Lower lobe of right lung (tissue), 2 donors: Measurements from ENCODE around the gene EPHB3. TPM values are rescaled to one million over a fixed set of nuclear protein-coding genes. Genes with fewer than 3 reads are reported as not detected.

Experiments
- ATAC-seq, 2 donors: fragments of 200-7000 bp; cut with Tn5 transposase; one replicate each; pipeline ENCODE4 v1.9.1; 2020 to 2022; ENCODE audit warnings: mild to moderate bottlenecking in 2 of 2, moderate library complexity in 2 of 2
- DNase-seq: peaks from one replicate; pipeline ENCODE4 v3.0.0-alpha.2; 2020
- H3K27ac ChIP-seq: fragments of 200-600 bp; one replicate; pipeline ENCODE4 v1.8.0; 2022
- H3K27me3 ChIP-seq: fragments of 200-600 bp; one replicate; pipeline ENCODE4 v1.8.0; 2022; ENCODE audit warnings: low read depth
- H3K36me3 ChIP-seq: fragments of 200-600 bp; one replicate; pipeline ENCODE4 v1.8.0; 2022; ENCODE audit warnings: mild to moderate bottlenecking
- H3K4me1 ChIP-seq: fragments of 200-600 bp; one replicate; pipeline ENCODE4 v1.8.0; 2022
- H3K4me3 ChIP-seq: fragments of 200-600 bp; one replicate; pipeline ENCODE4 v1.8.0; 2022; ENCODE audit warnings: mild to moderate bottlenecking
- H3K9me3 ChIP-seq: fragments of 200-600 bp; one replicate; pipeline ENCODE4 v1.8.0; 2022
- CTCF ChIP-seq: fragments of 200-600 bp; IDR thresholded peaks from one replicate; pipeline ENCODE4 v1.8.0; 2022; ENCODE audit warnings: antibody characterized with exemption, mild to moderate bottlenecking
- intact Hi-C: fragments of 100-400 bp; cut with DNase I; formaldehyde crosslinking; loops from one replicate; pipeline ENCODE4 v1.11.0; 2022
- total RNA-seq: library from RNA; stranded (reverse); fragmentation: NEBNext Ultra II Directional; extraction: Animal tissue kit (Norgen Biotek cat#: 25700); gene quantifications from one replicate; pipeline ENCODE4 v1.2.1, GENCODE V29; 2021
- donor health status: DM: no; HTN: yes; CAD: no; lungs with severe emphysema.

Gene EPHB3
- total RNA-seq, 1 donor from 2014 or later = 4.9 TPM

GRCh38 chr3:184585545-184585944, 24.0 kb downstream of the EPHB3 start:
- TF ChIP-seq CTCF = no peak
- H3K36me3 ChIP-seq = peaks cover 12% of the 10 kb centered on the region
- no peak overlapping the region for H3K4me3 ChIP-seq
- DNase-seq (no peak), ATAC-seq (no peak)
- peaks cover 8% of the 10 kb centered on the region for H3K27me3 ChIP-seq
- no peak overlapping the region for H3K27ac ChIP-seq
- intact Hi-C loops = no loop called here
- H3K4me1 ChIP-seq = peaks cover 19% of the 10 kb centered on the region
- no peaks in the 10 kb centered on the region for H3K9me3 ChIP-seq

- no peak for TF ChIP-seq CTCF
- ATAC-seq (no peak), DNase-seq (no peak)
- no peaks in the 10 kb centered on the region for H3K36me3 ChIP-seq
- H3K27ac ChIP-seq = no peak overlapping the region
- peaks cover 19% of the 10 kb centered on the region for H3K4me1 ChIP-seq
- intact Hi-C loops = no loop called here
- H3K4me3 ChIP-seq = no peak overlapping the region
- peaks cover 8% of the 10 kb centered on the region for H3K27me3 ChIP-seq
- no peaks in the 10 kb centered on the region for H3K9me3 ChIP-seq
Observed at GRCh38 chr3:184586851-184587250, 25.3 kb downstream of the EPHB3 start.

- TF ChIP-seq CTCF = no peak
- Histone ChIP-seq H3K27me3 (peaks cover 3% of the 10 kb centered on the region), H3K4me3 (no peak overlapping the region), H3K4me1 (peaks cover 6% of the 10 kb centered on the region), H3K27ac (no peak overlapping the region), H3K9me3 (no peaks in the 10 kb centered on the region), H3K36me3 (no peaks in the 10 kb centered on the region)
- intact Hi-C loops = no loop called here
- ATAC-seq (no peak), DNase-seq (no peak)
Observed at GRCh38 chr3:184588776-184589175, 27.2 kb downstream of the EPHB3 start.

- Histone ChIP-seq H3K27ac (no peak overlapping the region), H3K4me3 (no peak overlapping the region), H3K4me1 (no peaks in the 10 kb centered on the region), H3K27me3 (no peaks in the 10 kb centered on the region), H3K36me3 (no peaks in the 10 kb centered on the region), H3K9me3 (no peaks in the 10 kb centered on the region)
- intact Hi-C loops = no loop called here
- DNase-seq (no peak), ATAC-seq (no peak)
- no peak for TF ChIP-seq CTCF
Observed at GRCh38 chr3:184590795-184591194, 29.2 kb downstream of the EPHB3 start.

- H3K36me3 ChIP-seq = no peaks in the 10 kb centered on the region
- no peaks in the 10 kb centered on the region for H3K9me3 ChIP-seq
- intact Hi-C loops = no loop called here
- no peak for TF ChIP-seq CTCF
- DNase-seq = no peak
- ATAC-seq = no peak
- no peaks in the 10 kb centered on the region for H3K27me3 ChIP-seq
- H3K4me3 ChIP-seq = no peak overlapping the region
- H3K27ac ChIP-seq = no peak overlapping the region
- H3K4me1 ChIP-seq = no peaks in the 10 kb centered on the region
Observed at GRCh38 chr3:184591789-184592188, 30.2 kb downstream of the EPHB3 start.
